H9 (cell line): ENCODE data around the gene EFL1. TPM values are rescaled to one million over a fixed set of nuclear protein-coding genes. Genes with fewer than 3 reads are reported as not detected.

ENCODE experiments used
- DNase-seq: peaks from one replicate; pipeline ENCODE4 v3.0.0-alpha.2; 2017
- H2AFZ ChIP-seq: one replicate; pipeline ENCODE4 v1.6.1; 2013; ENCODE audit warnings: mild to moderate bottlenecking, low read length, control low read depth, moderate library complexity
- H2AK5ac ChIP-seq: 2 replicates; pipeline ENCODE4 v1.6.1; 2013; ENCODE audit warnings: low read length, control low read depth, mixed read lengths; ENCODE audit not compliant: insufficient read length
- H2BK120ac ChIP-seq: one replicate; pipeline ENCODE4 v1.6.1; 2013; ENCODE audit warnings: low read depth, mild to moderate bottlenecking, low read length, control low read depth, inconsistent platforms; ENCODE audit not compliant: poor library complexity, severe bottlenecking
- H2BK12ac ChIP-seq: 2 replicates; pipeline ENCODE4 v1.6.1; 2013; ENCODE audit warnings: low read length, control low read depth, mixed read lengths, low read depth; ENCODE audit not compliant: insufficient read length
- H2BK15ac ChIP-seq: 2 replicates; pipeline ENCODE4 v1.6.1; 2013; ENCODE audit warnings: low read depth, low read length, control low read depth
- H2BK20ac ChIP-seq: one replicate; pipeline ENCODE4 v1.6.1; 2013; ENCODE audit warnings: low read depth, mild to moderate bottlenecking, low read length, control low read depth, inconsistent platforms; ENCODE audit not compliant: poor library complexity, severe bottlenecking
- H2BK5ac ChIP-seq: 2 replicates; pipeline ENCODE4 v1.6.1; 2013; ENCODE audit warnings: low read length, control low read depth, mixed read lengths; ENCODE audit not compliant: insufficient read length
- H3K14ac ChIP-seq: 2 replicates; pipeline ENCODE4 v1.6.1; 2013; ENCODE audit warnings: low read length, control low read depth; ENCODE audit not compliant: insufficient read depth
- H3K18ac ChIP-seq: 2 replicates; pipeline ENCODE4 v1.6.1; 2013; ENCODE audit warnings: low read depth, mild to moderate bottlenecking, mixed read lengths, low read length, control low read depth; ENCODE audit not compliant: insufficient read length
- H3K23ac ChIP-seq: 2 replicates; pipeline ENCODE4 v1.6.1; 2013; ENCODE audit warnings: low read length, control low read depth, mixed read lengths, low read depth; ENCODE audit not compliant: insufficient read length
- H3K23me2 ChIP-seq: 2 replicates; pipeline ENCODE4 v1.6.1; 2013; ENCODE audit warnings: low read depth, mild to moderate bottlenecking, mixed read lengths, low read length, control low read depth; ENCODE audit not compliant: insufficient read length, poor library complexity, severe bottlenecking
- H3K27ac ChIP-seq: 2 replicates; pipeline ENCODE4 v1.5.1; 2013; ENCODE audit warnings: low read length, control low read depth, mixed read lengths, low read depth; ENCODE audit not compliant: insufficient read length
- H3K27me3 ChIP-seq: 2 replicates; pipeline ENCODE4 v1.6.1; 2013; ENCODE audit warnings: low read length, control low read depth, inconsistent platforms; ENCODE audit not compliant: insufficient read depth
- H3K4ac ChIP-seq: 2 replicates; pipeline ENCODE4 v1.6.1; 2013; ENCODE audit warnings: low read depth, mild to moderate bottlenecking, control low read depth, inconsistent platforms, low read length, moderate library complexity
- H3K4me1 ChIP-seq: 2 replicates; pipeline ENCODE4 v1.6.1; 2013; ENCODE audit warnings: low read length, control low read depth, inconsistent platforms; ENCODE audit not compliant: insufficient read depth
- H3K4me2 ChIP-seq: 2 replicates; pipeline ENCODE4 v1.6.1; 2013; ENCODE audit warnings: low read length, control low read depth, mixed read lengths; ENCODE audit not compliant: insufficient read length, insufficient read depth
- H3K56ac ChIP-seq: 2 replicates; pipeline ENCODE4 v1.6.1; 2013; ENCODE audit warnings: low read depth, mild to moderate bottlenecking, mixed read lengths, low read length, control low read depth; ENCODE audit not compliant: insufficient read length
- H3K79me1 ChIP-seq: 2 replicates; pipeline ENCODE4 v1.6.1; 2013; ENCODE audit warnings: low read depth, mild to moderate bottlenecking, moderate library complexity, low read length, control low read depth, inconsistent platforms; ENCODE audit not compliant: insufficient read depth, poor library complexity, severe bottlenecking
- H3K79me2 ChIP-seq: 2 replicates; pipeline ENCODE4 v1.6.1; 2013; ENCODE audit warnings: low read length, control low read depth, inconsistent platforms; ENCODE audit not compliant: insufficient read depth
- H3K9ac ChIP-seq: 2 replicates; pipeline ENCODE4 v1.6.1; 2013; ENCODE audit warnings: low read length, control low read depth, mixed read lengths; ENCODE audit not compliant: insufficient read length; ENCODE audit errors: extremely low read depth
- H3K9me3 ChIP-seq: one replicate; pipeline ENCODE4 v1.6.1; 2013; ENCODE audit warnings: low read depth, low read length, inconsistent platforms; ENCODE audit not compliant: control insufficient read depth
- H3T11ph ChIP-seq: one replicate; pipeline ENCODE4 v1.6.1; 2013; ENCODE audit warnings: mild to moderate bottlenecking, low read length, control low read depth, inconsistent platforms
- H4K20me1 ChIP-seq: one replicate; pipeline ENCODE4 v1.6.1; 2013; ENCODE audit not compliant: control insufficient read depth, insufficient read length, insufficient read depth
- H4K5ac ChIP-seq: 2 replicates; pipeline ENCODE4 v1.6.1; 2013; ENCODE audit warnings: low read depth, mild to moderate bottlenecking, mixed read lengths, low read length, control low read depth; ENCODE audit not compliant: insufficient read length
- H4K8ac ChIP-seq: replicated peaks from 2 replicates; pipeline ENCODE4 v1.6.1; 2013; ENCODE audit warnings: low read length, control low read depth, mixed read lengths, low read depth; ENCODE audit not compliant: insufficient read length
- H4K91ac ChIP-seq: 2 replicates; pipeline ENCODE4 v1.6.1; 2013; ENCODE audit warnings: low read depth, mild to moderate bottlenecking, moderate library complexity, mixed read lengths, low read length, control low read depth; ENCODE audit not compliant: insufficient read length
- H3K27ac Mint-ChIP-seq, 3 experiments: 2 replicates in 2 of 3; 3 replicates in 1 of 3; pipeline ENCODE4 v1.8.0; 2020 to 2021; ENCODE audit warnings: mixed read lengths in 3 of 3, mild to moderate bottlenecking in 1 of 3, moderate library complexity in 1 of 3
- H3K27me3 Mint-ChIP-seq: 2 replicates; pipeline ENCODE4 v1.8.0; 2021; ENCODE audit warnings: low read depth, mild to moderate bottlenecking, moderate library complexity, mixed read lengths
- H3K36me3 Mint-ChIP-seq, 3 experiments: 2 replicates in 2 of 3; 3 replicates in 1 of 3; pipeline ENCODE4 v1.8.0; 2020 to 2021; ENCODE audit warnings: low read depth in 3 of 3, mixed read lengths in 3 of 3; ENCODE audit not compliant: insufficient read depth in 1 of 3
- H3K4me1 Mint-ChIP-seq, 2 experiments: 2 replicates each; pipeline ENCODE4 v1.8.0; 2020; ENCODE audit warnings: mixed read lengths in 2 of 2
- H3K4me3 Mint-ChIP-seq, 2 experiments: 2 replicates in 1 of 2; 3 replicates in 1 of 2; pipeline ENCODE4 v1.8.0; 2020 to 2021; ENCODE audit warnings: mild to moderate bottlenecking in 2 of 2, mixed read lengths in 2 of 2, moderate library complexity in 1 of 2
- H3K9me3 Mint-ChIP-seq, 2 experiments: 2 replicates in 1 of 2; 3 replicates in 1 of 2; pipeline ENCODE4 v1.8.0; 2020; ENCODE audit warnings: mild to moderate bottlenecking in 2 of 2, mixed read lengths in 2 of 2, moderate library complexity in 1 of 2
- WGBS: extraction: QIAGEN DNeasy Blood & Tissue Kit; methylation state at CpG from one replicate; pipeline ENCODE4 v1.1.7; 2013; ENCODE audit warnings: missing lambda C conversion rate, low lambda C conversion rate, mixed read lengths; ENCODE audit not compliant: insufficient read length; ENCODE audit errors: extremely low coverage; 5-methylcytosine and 5-hydroxymethylcytosine counted together
- total RNA-seq: library from RNA; stranded (reverse); gene quantifications from 2 replicates; pipeline ENCODE4 v1.2.1, GENCODE V29; 2021
- TF ChIP-seq, protein P1 (sequence below): fragments of 200-600 bp; sonication (generic); conservative IDR thresholded peaks from 3 replicates; pipeline ENCODE4 v1.8.0; 2021; ENCODE audit warnings: antibody characterized with exemption, mild to moderate bottlenecking

Gene EFL1
- total RNA-seq, 1 experiment from 2014 or later: 29.4 TPM

DNA sequence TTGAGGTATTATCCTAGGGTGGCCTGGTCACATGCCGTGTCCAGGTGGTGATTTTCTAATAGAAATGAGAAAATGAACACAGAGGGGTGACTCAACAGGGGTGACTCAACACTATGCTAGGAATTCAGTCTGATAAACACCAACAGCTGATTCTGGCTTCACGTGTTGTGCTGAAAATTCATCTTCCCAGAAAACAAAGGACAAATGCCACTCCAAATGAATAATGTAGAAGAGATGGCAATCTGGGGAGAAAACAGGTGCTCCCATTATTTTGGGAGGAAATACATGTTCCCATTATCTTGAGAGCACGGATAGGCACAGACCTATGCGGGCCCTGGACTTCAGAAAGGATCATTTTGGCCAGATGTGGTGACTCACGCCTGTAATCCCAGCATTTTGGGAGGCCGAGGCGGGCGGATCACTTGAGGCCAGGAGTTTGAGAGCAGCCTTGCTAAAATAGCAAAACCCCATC, 115.5 kb downstream of the EFL1 start:
- H3K4me1 Mint-ChIP-seq: no peaks in the 10 kb centered on the region
- H3T11ph ChIP-seq: no peak overlapping the region
- no peaks in the 10 kb centered on the region for H3K23me2 ChIP-seq
- H3K79me1 ChIP-seq: no peaks in the 10 kb centered on the region
- no peak overlapping the region for H3K14ac ChIP-seq
- H4K5ac ChIP-seq: no peak overlapping the region
- no peak overlapping the region for H3K4me3 Mint-ChIP-seq
- H3K36me3 Mint-ChIP-seq: peaks cover 4 to 22% (median 8%) of the 10 kb centered on the region in 3 experiments; a peak in 6 of 7 replicates
- H3K56ac ChIP-seq: no peak overlapping the region
- no peaks in the 10 kb centered on the region for H3K4me1 ChIP-seq
- no peak overlapping the region for H3K4me2 ChIP-seq
- WGBS: no CpG with 5 or more reads among the region's 8 CpGs
- H2AK5ac ChIP-seq: no peak overlapping the region
- no peak for DNase-seq
- no peaks in the 10 kb centered on the region for H3K27me3 ChIP-seq
- H3K4ac ChIP-seq: no peak overlapping the region
- no peak overlapping the region for H2BK5ac ChIP-seq
- H3K27ac Mint-ChIP-seq: no peak overlapping the region; a peak in 1 of 7 replicates
- TF ChIP-seq, protein P1, sequence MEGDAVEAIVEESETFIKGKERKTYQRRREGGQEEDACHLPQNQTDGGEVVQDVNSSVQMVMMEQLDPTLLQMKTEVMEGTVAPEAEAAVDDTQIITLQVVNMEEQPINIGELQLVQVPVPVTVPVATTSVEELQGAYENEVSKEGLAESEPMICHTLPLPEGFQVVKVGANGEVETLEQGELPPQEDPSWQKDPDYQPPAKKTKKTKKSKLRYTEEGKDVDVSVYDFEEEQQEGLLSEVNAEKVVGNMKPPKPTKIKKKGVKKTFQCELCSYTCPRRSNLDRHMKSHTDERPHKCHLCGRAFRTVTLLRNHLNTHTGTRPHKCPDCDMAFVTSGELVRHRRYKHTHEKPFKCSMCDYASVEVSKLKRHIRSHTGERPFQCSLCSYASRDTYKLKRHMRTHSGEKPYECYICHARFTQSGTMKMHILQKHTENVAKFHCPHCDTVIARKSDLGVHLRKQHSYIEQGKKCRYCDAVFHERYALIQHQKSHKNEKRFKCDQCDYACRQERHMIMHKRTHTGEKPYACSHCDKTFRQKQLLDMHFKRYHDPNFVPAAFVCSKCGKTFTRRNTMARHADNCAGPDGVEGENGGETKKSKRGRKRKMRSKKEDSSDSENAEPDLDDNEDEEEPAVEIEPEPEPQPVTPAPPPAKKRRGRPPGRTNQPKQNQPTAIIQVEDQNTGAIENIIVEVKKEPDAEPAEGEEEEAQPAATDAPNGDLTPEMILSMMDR: no peak
- H2AFZ ChIP-seq: no peak overlapping the region
- H3K27ac ChIP-seq: no peak overlapping the region
- H3K9ac ChIP-seq: no peak overlapping the region
- H4K8ac ChIP-seq: no peak overlapping the region
- H3K27me3 Mint-ChIP-seq: no peaks in the 10 kb centered on the region
- H3K9me3 ChIP-seq: no peaks in the 10 kb centered on the region
- H4K20me1 ChIP-seq: no peaks in the 10 kb centered on the region
- no peak overlapping the region for H4K91ac ChIP-seq
- no peak overlapping the region for H2BK120ac ChIP-seq
- no peak overlapping the region for H2BK20ac ChIP-seq
- no peak overlapping the region for H2BK12ac ChIP-seq
- H3K9me3 Mint-ChIP-seq: no peaks in the 10 kb centered on the region
- no peak overlapping the region for H3K23ac ChIP-seq
- H3K79me2 ChIP-seq: no peaks in the 10 kb centered on the region
- no peak overlapping the region for H3K18ac ChIP-seq
- H2BK15ac ChIP-seq: no peak overlapping the region
